CMK (cell line): ENCODE results near the gene TMEM184A.

Experiments
- DNase-seq: peaks from one replicate; pipeline ENCODE4 v3.0.0-alpha.2; 2010; ENCODE audit warnings: low read depth

TMEM184A gene

DNA sequence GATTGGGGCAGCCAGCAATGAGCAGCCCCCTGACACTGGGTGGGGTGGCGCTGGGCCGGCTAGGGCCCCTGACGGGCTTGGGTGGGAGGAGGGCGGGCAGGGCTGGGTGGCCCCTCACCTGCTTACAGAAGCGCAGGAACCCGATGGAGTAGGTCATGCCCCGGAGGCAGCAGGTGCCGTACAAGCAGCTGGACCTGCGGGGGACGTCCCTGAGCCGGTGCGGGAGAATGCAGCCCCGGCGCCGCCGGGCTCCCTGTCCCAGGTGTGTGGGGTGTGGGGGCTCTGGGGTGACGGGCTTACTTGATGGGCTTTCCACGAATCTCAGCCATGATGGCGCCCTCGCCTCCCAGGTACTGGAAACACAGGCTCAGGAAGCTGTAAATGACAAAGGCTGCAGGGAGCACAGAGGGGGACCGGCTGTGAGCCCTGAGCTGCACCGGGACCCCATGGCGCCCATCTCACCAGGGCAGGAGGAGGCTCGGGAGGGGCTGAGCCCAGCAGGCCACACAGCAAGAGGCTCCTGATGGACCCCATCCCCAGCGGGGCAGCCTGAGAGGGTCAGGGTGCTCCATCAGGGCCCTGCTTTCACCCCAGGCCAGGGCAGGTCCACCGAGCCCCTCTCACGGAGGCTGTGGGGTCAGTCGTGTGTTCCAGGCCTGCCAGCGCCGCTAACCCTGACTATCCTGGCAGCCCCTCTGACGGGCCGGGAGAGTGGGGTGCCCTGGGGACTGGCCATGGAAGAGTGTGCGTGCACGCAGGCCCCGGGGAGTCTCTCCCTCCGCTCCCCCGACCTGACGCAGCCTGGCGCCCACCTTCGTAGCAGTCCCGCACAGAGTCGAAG lies 5.8 kb downstream of the TMEM184A start:
- DNase-seq: no peak

DNA sequence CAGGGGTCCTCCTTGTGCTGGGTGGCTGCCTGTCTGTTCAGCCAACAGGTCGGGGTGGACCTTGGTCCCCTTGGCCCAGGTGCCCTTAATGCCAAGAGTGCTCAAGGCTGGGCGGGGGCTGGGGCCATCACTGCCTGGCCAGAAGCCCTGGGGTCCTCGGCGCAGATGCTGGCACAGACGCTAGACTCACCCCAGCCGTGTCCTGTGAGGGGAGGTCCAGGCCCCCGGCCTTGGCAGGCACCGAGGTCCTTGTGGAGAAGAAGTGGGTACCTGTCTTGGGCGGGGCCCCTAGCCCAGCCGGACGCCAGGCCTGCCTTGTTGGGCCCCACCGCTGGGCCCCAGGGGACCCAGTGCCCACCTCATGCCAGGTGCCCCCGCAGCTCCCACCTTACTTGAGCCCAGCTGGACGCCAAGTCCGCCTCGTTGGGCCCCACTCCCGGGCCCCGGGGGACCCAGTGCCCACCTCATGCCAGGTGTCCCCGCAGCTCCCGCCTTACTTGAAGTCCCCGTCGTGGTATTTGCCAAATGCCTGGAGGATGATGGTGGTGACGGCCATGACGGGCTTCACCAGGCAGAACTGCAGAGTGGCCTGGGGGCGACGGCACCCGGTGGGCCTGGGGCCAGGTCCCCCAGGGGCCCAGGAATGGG lies 6.5 kb downstream of the TMEM184A start:
- no peak for DNase-seq

DNA sequence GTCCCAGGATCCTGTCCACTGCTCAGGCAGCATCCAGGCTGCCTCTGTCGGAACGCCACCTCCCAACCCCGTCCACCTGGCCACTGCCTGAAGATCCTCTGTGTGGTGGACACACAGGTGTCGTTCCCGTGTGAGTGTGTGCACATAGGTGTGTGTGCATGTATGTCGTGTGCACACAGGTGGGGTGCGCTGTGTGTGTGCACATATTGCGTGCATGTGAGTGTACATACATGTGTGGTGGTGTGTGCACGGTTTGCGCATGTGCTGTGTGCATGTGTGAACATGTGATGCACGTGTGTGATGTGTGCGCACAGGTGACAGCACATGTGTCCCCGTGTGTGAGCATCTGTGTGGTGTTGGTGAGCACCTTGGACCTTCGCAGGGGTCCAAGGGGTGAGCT lies 7.1 kb downstream of the TMEM184A start:
- no peak for DNase-seq

DNA sequence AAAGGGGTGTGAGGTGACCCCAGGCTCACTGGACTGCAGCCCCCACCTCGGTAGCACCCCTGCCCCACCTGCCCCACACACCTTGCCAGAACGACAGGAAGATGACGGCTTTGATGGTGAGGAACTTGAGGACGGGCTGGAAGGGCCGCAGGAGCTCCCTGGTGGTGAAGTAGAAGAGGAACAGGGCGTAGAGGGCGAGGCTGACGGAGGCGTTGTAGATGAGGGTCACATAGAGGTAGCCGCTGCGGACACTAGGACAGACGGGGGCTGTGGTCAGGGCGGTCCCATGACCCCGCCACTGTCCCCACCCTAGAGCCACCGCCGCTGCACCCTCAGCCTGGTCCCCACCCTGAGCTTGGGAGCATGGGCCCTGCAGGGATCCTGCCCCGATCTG lies 7.6 kb downstream of the TMEM184A start:
- DNase-seq: no peak

DNA sequence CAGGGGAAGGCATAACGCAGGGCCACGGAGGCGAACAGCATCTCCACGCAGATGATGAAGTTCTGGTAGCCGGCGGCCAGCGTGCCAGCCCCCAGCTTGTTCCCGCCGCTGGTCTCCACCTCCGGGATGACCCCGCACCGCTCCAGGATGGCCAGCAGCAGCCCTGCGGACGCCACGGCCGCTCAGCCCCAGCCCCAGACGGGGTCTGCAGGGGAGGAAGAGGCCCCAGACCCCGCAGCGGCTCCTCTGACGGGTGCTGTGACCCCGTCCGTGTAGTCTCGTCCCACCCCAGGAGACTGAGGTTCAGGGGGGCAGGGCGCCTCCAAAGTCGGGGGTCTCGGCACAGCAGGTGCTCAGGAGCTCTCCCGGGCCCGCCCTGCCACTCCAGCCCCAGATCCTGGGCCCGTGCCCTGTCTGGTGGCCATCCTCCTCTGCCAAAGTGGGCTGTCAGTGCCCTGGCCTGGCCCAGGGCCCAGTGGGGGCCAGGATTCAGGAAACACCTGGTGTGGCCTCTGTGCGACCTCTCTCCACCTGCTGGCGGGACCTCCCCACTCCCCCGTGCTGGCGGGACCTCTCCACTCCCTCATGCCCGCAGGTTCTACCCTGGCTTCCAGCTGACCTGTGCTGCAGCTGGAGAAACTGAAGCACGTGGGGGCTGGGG lies 8.1 kb downstream of the TMEM184A start:
- no peak for DNase-seq

DNA sequence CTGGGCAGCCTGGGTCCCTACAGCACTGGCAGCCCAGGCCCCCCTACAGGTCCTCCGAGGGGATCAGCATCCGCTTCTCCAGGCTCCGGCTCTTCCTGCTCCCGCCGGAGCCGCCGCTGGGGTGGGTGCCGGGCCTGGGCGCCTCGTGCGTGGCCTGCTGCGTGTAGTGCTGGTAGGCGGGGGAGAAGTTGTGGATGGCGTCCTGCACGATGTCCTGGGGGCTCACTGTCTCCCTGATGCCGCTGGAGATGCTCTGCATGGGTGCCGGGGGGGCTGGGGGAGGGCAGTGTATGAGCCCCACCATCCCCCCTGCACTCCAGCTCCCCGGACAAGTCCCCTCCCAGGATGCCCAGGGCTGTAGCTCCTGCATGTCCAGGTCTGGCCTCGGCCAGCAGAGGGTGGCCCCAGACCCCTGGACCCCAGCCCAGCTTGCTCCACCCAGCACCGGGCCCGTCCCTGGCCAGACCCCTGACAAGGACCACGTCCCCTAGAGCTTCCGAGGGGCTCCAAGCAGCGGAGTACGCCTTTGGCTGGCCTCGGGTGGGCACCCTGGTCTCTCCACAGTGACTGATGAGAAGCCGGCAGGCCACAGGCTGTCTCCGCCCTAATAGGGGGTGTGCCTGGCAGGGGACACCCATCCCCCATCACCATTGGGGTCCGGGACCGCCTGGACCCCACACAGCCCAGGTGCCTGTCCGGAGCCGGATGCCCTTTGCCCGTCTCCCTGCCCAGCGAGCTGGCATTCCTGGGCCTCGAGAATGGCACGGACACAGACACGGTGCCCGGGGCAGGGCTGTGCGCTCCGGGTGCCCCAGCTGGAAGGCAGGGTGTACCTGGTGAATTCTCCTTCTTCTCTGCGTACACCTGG lies 8.9 kb downstream of the TMEM184A start:
- no peak for DNase-seq

DNA sequence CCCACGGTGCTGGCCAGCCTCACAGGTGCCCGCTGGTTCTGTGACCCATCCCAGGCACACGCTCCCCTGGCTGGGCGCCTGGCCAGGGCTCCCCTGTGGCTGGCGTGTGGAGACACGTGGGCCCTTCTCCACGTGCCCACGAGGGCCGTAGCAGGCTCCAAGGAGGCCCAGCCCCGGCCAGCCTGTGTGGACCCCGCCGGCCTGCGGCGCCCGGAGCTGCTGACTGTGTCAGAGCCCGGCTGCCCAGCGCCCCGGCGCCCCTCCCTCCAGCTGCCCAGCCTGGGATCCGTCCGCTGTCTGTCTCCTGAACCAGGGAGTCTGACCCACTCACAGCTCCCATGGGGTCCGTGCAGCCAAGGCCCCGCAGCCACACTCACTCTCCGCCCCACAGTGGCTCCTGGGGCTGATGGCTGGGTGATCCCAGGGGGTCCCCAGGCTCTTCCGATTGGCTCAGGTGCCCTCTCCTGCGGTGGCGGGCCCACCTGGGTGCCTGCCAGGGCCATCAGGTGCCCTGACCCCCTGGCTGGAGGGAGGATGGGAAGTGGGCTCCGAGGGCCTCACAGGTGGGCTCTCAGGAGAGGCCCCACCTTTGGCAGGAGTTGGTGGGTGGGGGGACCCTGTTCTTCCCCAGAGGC lies 9.6 kb downstream of the TMEM184A start:
- no peak for DNase-seq

DNA sequence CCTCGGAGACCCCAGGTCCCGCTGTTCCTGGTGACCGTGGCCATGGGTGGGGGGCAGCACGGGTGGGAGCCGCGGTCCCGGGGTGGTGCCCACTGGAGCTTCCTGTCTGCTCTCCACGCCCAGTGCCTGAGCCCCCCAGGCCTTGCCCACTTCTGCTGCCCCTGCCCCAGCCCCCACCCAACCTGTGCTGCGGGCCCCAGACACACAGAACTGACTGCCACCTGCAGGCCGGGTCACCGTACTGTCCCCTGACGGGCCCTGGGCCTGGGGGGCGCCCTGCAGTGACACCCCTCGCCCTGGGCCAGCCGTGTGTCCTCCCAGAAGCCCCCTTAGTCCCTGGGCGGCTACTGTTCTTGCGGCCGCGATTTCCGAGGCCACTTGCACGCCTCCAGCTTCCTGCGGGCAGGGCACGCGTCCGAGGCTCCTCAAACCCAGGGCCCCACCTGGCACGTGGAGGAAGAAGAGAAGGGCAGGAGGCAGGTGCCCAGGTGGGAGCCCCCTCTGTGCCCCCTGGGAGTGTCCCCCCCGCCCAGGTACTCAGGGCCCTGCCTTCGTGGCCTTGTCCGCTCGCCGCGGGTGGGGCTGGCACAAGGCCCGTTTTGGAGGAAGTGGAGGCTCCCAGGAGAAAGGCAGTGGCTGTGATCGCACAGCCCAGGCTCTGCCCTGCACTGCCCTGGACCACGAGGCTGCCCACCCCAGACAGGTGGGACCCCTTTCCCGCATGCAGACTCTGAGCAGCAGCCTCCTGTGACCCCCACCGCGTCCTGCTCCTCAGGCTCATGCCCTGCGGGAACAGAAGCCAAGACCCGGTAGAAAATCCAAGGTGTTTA lies 10.4 kb downstream of the TMEM184A start:
- no peak for DNase-seq

DNA sequence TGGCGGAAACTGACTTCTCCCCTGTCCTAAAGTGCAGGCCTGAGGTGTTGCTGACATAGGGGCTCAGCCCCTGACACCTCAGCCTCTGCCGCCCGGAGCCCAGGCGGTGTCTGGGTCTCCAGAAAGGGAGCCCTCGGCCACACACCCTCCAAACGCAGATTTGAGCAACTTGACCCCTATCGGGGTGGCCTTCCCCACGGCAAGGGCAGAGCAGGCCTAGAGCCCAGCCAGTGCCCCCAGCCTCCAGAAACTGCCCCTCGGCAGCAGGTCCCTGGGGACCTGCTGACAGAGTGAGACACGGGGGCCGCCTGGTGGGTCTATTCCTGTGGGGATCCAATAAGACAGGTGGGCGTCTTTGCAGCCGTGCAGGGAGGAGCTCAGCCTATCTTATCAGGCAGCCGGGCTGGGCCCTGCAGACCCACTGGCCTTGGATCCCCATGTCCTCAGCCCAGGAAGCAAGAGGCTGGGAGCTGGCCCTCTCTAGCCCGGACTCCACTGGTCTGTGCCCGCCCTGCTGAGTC lies 11.0 kb downstream of the TMEM184A start:
- DNase-seq: no peak

DNA sequence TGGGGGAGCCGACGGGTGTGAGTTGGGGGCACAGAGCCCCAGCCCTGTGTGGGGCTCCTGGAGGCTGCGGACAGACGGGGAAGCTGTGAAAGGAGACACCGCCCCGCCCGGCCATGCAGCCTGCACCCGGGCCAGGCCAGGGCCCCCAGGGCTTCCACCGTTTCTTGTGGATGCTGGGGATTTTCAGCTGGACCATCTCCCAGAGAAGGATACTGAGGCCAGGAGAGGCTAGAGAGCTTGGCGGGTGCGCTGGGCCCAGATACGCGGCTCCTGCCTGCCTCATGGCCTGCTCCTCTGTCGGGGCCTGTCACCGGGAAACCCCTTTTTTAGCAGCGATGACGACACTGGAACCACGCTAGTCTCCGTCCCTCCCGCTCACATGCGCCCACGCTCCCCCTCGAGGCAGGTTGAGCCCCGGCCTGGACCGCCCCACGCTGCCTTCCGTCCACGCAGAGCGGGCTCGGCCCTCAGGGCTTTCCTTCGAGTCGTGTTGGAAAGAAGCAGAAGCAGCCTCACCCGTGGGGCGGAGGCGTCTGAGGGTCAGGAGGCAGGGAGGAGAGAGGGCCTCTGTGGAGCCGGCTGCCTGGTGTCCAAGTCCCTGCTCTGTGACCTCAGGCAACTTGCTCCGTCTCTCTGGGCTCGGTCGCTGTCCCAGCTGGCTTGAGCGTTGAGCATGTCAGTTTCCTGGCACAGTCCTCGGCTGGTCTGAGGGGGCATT lies 11.7 kb downstream of the TMEM184A start:
- no peak for DNase-seq

DNA sequence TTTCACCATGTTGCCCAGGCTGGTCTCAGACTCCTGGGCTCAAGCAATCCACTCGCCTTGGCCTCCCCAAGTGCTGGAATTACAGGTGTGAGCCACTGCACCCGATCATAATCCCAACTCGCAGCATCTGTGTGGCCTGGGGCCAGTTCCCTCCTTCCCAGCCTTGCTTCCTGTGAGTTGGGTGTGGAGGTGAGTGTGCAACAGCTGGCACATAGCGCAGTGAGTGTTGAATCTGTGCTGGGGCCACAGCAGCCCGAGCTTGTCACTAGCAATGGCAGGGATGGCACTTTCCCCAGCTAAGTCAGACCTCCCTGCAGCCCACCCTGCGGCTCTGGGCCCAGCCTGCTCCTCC lies 12.2 kb downstream of the TMEM184A start:
- no peak for DNase-seq

DNA sequence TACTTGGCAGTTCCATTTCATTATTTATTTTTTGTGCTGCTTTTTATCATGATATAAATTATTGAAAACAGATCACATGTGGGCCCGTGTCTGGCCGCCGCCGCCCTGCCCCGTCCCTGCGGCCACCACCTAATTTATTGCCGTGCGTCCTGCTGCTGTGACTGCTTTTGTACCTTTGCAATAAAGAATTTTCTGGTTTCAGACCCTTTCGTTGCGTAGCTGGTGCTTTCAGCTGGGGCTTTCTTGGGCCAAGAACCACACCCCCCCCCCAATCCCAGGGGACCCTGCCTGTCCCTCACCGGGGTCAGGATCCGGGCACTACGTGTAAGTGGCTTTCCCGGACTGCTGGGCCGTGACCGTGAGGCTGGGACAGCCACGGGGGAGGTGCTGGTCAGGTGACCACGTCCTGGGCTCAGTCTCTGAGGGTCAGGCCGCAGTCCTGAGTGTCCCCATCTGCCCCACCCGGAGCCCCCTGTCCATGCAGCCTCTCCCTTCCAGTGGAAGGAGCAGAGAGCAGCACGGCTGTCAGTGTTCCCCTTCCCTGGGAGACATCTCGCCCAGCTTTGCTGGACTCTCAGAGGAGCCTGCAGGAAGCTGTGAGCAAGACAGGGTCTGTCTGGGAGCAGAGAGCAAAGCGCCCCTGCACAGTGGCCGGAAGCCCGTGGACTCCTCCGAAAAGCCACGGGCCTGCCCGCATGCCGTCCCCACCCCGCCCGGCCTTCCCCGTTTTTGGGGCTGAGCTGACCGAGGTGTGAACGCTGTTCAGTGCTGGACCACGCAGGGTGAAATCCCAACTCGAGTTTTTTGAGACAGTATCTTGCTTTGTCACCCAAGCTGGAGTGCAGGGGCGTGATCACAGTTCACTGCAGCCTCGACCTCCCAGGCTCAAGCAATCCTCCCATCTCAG lies 12.9 kb downstream of the TMEM184A start:
- DNase-seq: no peak

DNA sequence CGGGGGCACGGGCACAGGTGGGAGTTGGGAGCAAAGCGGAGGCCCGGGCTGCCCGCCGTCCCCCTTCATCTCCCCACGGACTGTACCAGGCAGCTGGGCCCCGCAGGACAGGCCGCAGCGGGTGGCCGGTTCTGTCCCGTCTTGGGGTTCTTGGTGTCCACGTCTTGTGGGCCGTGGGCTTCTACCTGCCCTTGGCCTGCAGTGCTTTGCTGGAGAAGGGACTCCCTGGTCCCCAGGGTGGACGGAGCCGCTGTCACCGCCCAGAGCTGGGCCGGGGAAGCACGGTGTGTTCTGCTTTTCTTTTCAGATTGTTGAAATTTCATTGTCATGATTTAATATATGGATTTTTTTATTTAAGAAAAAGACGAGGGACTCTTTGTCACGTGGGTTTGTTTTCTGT lies 13.7 kb downstream of the TMEM184A start:
- DNase-seq: no peak

DNA sequence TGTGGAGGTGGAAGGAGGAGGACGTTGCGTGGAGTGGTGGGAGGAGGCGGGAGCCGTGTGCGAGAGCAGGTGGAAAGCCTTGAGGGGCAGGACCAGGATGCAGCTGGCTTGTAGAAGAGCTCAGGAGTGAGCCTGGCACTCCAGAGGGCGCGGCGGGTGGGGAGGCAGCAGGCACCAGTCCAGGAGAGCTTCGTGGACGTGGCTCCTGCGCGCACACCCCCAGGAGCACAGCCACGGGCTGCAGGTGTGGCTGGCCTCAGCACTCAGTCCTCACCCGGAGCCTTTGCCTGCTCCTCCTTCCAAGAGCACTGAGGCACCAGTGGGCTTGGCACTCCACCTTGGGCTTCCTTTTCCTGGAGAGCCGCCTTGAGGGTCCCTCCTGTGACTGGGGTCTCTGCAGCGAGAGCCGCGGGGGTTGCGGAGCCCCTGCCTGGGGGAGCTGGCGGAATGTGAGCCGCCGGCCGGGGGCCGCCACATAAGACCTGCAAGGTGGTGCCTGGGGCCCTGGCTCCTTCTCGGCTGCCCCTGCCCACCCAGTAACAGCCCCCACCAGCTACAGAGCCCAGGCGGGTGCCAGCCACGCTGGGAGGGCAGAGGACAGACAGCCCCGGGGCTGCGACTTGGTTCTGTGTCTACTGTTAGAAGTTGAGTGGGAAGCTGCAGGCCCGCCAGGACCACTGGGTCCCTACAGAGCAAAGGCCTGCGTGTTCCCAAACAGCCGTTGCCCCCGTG lies 14.4 kb downstream of the TMEM184A start:
- no peak for DNase-seq

DNA sequence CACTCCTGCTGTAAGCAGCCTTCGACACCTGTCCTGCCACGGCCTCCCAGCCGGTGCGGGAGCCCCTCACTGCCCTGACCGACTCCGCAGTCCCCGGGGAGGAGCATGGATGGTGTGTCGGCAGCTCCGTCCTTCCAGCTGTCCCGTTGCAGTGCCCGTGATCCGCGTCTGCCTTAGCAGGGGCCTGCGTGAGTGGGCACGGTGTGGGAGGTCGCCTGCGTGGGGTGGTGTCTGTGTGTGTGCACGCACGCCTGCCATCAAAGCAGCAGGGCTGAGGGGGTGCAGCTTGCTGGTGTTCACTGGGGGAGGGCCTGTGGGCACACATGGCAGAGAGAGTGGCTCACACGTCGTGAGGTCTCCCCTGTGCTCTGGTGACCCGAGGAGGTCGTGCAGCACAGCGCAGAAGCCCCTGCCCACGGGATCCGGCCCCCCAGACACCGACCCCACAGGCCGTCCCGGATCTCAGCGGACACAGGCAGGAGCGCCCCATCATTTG lies 15.2 kb downstream of the TMEM184A start:
- no peak for DNase-seq

DNA sequence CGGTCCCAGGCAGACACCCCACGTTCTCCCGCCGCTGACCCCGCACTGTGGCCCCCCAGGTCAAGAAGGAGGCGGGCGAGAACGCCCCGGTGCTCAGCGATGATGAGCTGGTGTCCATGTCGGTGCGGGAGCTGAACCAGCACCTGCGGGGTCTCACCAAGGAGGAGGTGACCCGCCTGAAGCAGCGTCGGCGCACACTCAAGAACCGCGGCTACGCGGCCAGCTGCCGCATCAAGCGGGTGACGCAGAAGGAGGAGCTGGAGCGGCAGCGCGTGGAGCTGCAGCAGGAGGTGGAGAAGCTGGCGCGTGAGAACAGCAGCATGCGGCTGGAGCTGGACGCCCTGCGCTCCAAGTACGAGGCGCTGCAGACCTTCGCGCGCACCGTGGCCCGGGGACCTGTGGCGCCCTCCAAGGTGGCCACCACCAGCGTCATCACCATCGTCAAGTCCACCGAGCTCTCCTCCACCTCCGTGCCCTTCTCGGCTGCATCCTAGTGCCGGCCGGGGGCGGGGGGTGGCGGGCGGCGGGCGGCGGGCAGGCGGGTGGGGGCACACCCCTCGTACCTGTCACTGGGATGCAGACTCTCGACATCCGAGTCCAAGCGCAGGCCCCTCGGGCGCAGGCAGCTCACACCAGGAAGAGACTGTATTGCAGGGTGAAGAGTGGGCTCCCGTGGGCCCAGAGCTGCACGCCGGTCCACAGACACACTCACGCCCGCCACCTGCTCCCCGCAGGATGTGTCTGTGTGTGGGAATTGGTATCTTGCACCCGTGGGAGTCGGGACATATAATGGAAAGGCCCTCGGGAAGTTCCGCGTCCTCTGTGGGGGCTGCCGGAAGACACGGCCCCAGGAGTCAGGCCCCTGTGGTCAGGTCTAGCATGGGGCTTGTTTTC lies 15.9 kb downstream of the TMEM184A start:
- DNase-seq: no peak
